ENCODE results near the gene NDUFB8. TPM values are rescaled to one million over a fixed set of nuclear protein-coding genes. Genes with fewer than 3 reads are reported as not detected.
A peak's percentile ranks its signal among the peaks of the same experiment; 100 is the strongest.

The NDUFB8 gene
- total and polyA plus RNA-seq, 8 donors: 35.5 to 156 (median 58.6) TPM

GRCh38 chr10:100551196-100551595 is 21.5 kb upstream of the NDUFB8 start:
- Histone ChIP-seq H3K36me3 (peaks cover 0 to 27% (median 11%) of the 10 kb centered on the region in 3 donors), H3K9me3 (no peaks in the 10 kb centered on the region), H3K4me3 (no peak overlapping the region), H3K27me3 (no peaks in the 10 kb centered on the region), H3K27ac (no peak overlapping the region), H3K4me1 (peaks cover 0 to 7% (median 6%) of the 10 kb centered on the region in 3 donors)
- ATAC-seq: no peak
- no peak for DNase-seq
- no peak for FAIRE-seq
- 80 to 84% methylated on average over 4 of the region's 4 CpGs for WGBS, 2 donors
- TF ChIP-seq, protein P1, sequence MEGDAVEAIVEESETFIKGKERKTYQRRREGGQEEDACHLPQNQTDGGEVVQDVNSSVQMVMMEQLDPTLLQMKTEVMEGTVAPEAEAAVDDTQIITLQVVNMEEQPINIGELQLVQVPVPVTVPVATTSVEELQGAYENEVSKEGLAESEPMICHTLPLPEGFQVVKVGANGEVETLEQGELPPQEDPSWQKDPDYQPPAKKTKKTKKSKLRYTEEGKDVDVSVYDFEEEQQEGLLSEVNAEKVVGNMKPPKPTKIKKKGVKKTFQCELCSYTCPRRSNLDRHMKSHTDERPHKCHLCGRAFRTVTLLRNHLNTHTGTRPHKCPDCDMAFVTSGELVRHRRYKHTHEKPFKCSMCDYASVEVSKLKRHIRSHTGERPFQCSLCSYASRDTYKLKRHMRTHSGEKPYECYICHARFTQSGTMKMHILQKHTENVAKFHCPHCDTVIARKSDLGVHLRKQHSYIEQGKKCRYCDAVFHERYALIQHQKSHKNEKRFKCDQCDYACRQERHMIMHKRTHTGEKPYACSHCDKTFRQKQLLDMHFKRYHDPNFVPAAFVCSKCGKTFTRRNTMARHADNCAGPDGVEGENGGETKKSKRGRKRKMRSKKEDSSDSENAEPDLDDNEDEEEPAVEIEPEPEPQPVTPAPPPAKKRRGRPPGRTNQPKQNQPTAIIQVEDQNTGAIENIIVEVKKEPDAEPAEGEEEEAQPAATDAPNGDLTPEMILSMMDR (IDR thresholded peaks at IDR 0.05): no peak
- intact Hi-C loops (cut with DNase I): no loop called here

- Histone ChIP-seq H3K4me3 (no peak overlapping the region), H3K9me3 (no peaks in the 10 kb centered on the region), H3K4me1 (no peaks in the 10 kb centered on the region), H3K36me3 (peaks cover 0 to 70% (median 20%) of the 10 kb centered on the region in 3 donors), H3K27ac (no peak overlapping the region), H3K27me3 (no peaks in the 10 kb centered on the region)
- intact Hi-C loops (cut with DNase I): no loop called here
- FAIRE-seq (no peak), ATAC-seq (no peak), DNase-seq (no peak)
- TF ChIP-seq, protein P1 (IDR thresholded peaks at IDR 0.05): no peak
- 90 to 96% methylated on average over 5 of the region's 5 CpGs for WGBS, 2 donors
Measured at GRCh38 chr10:100544950-100545349, 15.3 kb upstream of the NDUFB8 start.

DNA sequence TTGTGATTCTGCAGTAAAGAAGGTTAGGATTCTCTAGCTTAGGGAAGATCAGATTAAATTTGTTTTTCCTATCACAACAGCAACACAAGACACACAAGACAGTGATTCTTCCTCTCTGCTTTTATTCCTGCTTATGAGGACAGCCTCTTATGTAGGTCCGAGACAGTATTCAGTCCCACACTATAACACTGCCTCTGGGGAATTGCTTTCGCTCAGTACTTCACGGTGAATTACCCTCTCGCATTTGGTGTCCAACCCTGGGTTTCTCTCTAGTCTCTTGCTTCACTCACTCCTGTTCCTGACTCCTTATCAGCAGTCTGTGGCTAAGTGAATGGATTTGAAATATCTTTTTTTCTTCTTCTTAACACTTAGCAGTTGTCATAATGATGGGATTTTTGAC is 7.8 kb upstream of the NDUFB8 start:
- H3K36me3 ChIP-seq: peaks cover 0 to 29% (median 10%) of the 10 kb centered on the region in 3 donors
- DNase-seq (no peak), ATAC-seq (no peak), FAIRE-seq (no peak)
- intact Hi-C loops (cut with DNase I): no loop called here
- no peak overlapping the region for H3K27ac ChIP-seq
- no peaks in the 10 kb centered on the region for H3K9me3 ChIP-seq
- no peaks in the 10 kb centered on the region for H3K27me3 ChIP-seq
- TF ChIP-seq, protein P1 (IDR thresholded peaks at IDR 0.05): no peak
- H3K4me1 ChIP-seq: peaks cover 6 to 18% (median 7%) of the 10 kb centered on the region in 3 donors
- 89 to 93% methylated on average over 4 of the region's 4 CpGs for WGBS, 2 donors
- H3K4me3 ChIP-seq: no peak overlapping the region

DNA sequence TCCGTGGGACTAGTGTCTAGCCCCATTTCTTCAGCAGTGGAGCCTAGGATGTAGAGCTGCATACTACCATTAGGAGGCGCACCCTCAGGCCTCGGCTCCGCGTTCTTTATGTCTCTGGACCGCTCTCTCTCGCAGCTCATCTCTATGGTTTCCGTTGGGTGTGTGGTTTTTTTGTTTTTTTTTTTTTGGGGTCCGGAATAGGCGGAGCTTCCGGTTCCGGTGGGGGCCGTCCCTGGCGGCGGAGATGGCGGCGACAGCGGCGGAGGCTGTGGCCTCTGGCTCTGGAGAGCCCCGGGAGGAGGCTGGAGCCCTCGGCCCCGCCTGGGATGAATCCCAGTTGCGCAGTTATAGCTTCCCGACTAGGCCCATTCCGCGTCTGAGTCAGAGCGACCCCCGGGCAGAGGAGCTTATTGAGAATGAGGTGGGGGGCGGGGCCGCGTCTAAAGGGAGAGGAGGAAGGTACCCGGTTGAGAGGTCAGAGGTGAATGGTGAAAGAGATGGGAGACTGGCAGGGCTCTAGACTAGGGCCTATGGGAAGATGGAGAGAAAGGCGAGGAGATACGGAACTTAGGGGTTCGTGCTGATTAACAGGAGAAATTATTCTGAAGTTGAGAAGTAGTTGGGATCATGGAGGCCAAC is 6.2 kb upstream of the NDUFB8 start, which contains the start of gene HIF1AN:
Gene HIF1AN, plus strand, starts transcription at position 229 of the 639 bp plus-strand sequence. Its CDS starts 16 bp downstream, at position 245.
- TF ChIP-seq, protein P1 (IDR thresholded peaks at IDR 0.05): peak; percentile 67 to 91 (median 88)
- peak; percentile 70 for FAIRE-seq
- peak within 1 kb of the TSS; percentile 65 to 91 (median 71) for H3K4me3 ChIP-seq

DNA sequence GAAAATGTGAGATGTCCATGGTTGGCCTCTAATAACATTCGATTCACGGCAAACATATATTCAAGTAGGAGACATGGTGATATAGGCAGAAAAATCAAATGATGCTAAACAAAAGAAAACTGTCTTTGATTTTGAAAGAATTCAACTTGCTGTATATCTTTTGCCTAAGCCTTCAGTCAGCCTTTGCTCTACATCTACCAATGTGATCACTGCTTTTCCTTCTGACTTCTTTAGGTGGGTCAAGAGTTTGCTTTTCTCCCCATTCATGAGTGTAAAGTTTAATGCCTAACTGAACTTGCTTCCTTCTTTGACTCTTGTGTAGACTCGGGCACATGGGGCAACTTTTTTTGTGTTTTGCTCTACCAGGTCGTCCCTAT is 5.7 kb upstream of the NDUFB8 start:
- no peaks in the 10 kb centered on the region for H3K9me3 ChIP-seq
- FAIRE-seq (no peak), ATAC-seq (peak; percentile 2 to 25 (median 12)), DNase-seq (no peak)
- TF ChIP-seq, protein P1 (IDR thresholded peaks at IDR 0.05): no peak
- H3K27me3 ChIP-seq: no peaks in the 10 kb centered on the region
- H3K4me3 ChIP-seq: peak overlapping the region in 3 of 4 donors; percentile 70 to 91 (median 72)
- H3K4me1 ChIP-seq: peaks cover 6 to 19% (median 7%) of the 10 kb centered on the region in 3 donors
- intact Hi-C loops (cut with DNase I): no loop called here
- H3K36me3 ChIP-seq: peaks cover 0 to 14% (median 0%) of the 10 kb centered on the region in 3 donors
- peak overlapping the region in 1 of 4 donors; percentile 28 for H3K27ac ChIP-seq
- WGBS, 2 donors: 49 to 50% methylated on average over 4 of the region's 4 CpGs

More for the DNA sequence above, 6.2 kb upstream of the NDUFB8 start, which contains the start of gene HIF1AN:
- intact Hi-C loops (cut with DNase I): no loop called here
- peak; percentile 85 to 91 (median 86) for DNase-seq
- peak; percentile 93 to 99 (median 98) for ATAC-seq
- Histone ChIP-seq H3K9me3 (no peaks in the 10 kb centered on the region), H3K27ac (peak within 1 kb of the TSS in 1 of 4 donors; percentile 44), H3K36me3 (peaks cover 0 to 20% (median 5%) of the 10 kb centered on the region in 3 donors), H3K27me3 (no peaks in the 10 kb centered on the region), H3K4me1 (peaks cover 6 to 18% (median 7%) of the 10 kb centered on the region in 3 donors)
- 0 to 1% methylated on average over 35 of the region's 35 CpGs for WGBS, 2 donors
